Panc1 (cell line): ENCODE results near the gene MCF2L. TPM values are rescaled to one million over a fixed set of nuclear protein-coding genes. Genes with fewer than 3 reads are reported as not detected.
"Not testable (repeated sequence)": the region's sequence is repeated elsewhere in the genome, so short reads cannot be mapped to it uniquely, and the experiment has no call there.

Source experiments
- ATAC-seq: fragments of 200-7000 bp; cut with Tn5 transposase; 2 replicates; pipeline ENCODE4 v1.9.1; 2020; ENCODE audit warnings: mild to moderate bottlenecking, moderate library complexity
- BruUV-seq: library from RNA; stranded (reverse); fragments of 400-500 nt; replicated peaks from 2 replicates; lab custom pipeline; 2021; lab: Mats Ljungman, UMichigan
- CTCF ChIA-PET: fragments of 300-600 bp; sonication (Branson Sonifier 250); formaldehyde crosslinking; loops from one replicate; lab custom pipeline; 2022; ENCODE audit warnings: antibody characterized with exemption; lab: Charles Lee
- POLR2A ChIA-PET: fragments of 300-600 bp; sonication (Branson Sonifier 250); formaldehyde crosslinking; loops from one replicate; lab custom pipeline; 2022; ENCODE audit warnings: antibody characterized with exemption; lab: Charles Lee
- DNase-seq: peaks from one replicate; pipeline ENCODE4 v3.0.0-alpha.2; 2010; ENCODE audit warnings: low read depth, low spot score
- H3K27ac ChIP-seq: 2 replicates; pipeline ENCODE4 v1.5.1; 2011; ENCODE audit warnings: mild to moderate bottlenecking, low read length, inconsistent platforms
- H3K27me3 ChIP-seq: fragments of 200-500 bp; sonication (Bioruptor generic); 2 replicates; pipeline ENCODE4 v1.6.0; 2014; ENCODE audit warnings: low read length, inconsistent platforms; ENCODE audit not compliant: control insufficient read depth, insufficient read depth
- H3K36me3 ChIP-seq: fragments of 200-500 bp; sonication (Bioruptor generic); 2 replicates; pipeline ENCODE4 v1.5.1; 2014; ENCODE audit warnings: inconsistent platforms, mild to moderate bottlenecking, low read length, moderate library complexity; ENCODE audit not compliant: control insufficient read depth, insufficient read depth
- H3K4me1 ChIP-seq: 2 replicates; pipeline ENCODE4 v1.5.1; 2011; ENCODE audit warnings: inconsistent platforms, mild to moderate bottlenecking, low read length, moderate library complexity; ENCODE audit not compliant: control insufficient read depth, insufficient read depth
- H3K4me3 ChIP-seq, 2 experiments: 2 replicates each; pipeline ENCODE4 v1.5.1; 2011 to 2012; ENCODE audit warnings: low read depth in 2 of 2, low read length in 2 of 2, mild to moderate bottlenecking in 2 of 2, inconsistent platforms in 1 of 2, moderate library complexity in 1 of 2
- H3K9me3 ChIP-seq: fragments of 200-500 bp; sonication (Bioruptor generic); 2 replicates; pipeline ENCODE4 v1.5.1; 2014; ENCODE audit warnings: low read depth, mild to moderate bottlenecking, inconsistent platforms, low read length, moderate library complexity; ENCODE audit not compliant: control insufficient read depth, insufficient read depth
- CTCF ChIP-seq: fragments of 450-650 bp; IDR thresholded peaks from 2 replicates; pipeline ENCODE4 v1.5.1; 2017; ENCODE audit warnings: mild to moderate bottlenecking
- POLR2AphosphoS5 ChIP-seq: IDR thresholded peaks from 2 replicates; pipeline ENCODE4 v1.6.1; 2012; ENCODE audit warnings: mild to moderate bottlenecking, low read depth, low read length, moderate library complexity
- REST ChIP-seq, 2 experiments: IDR thresholded peaks; 2 replicates each; pipeline ENCODE4 v1.6.1; 2011 to 2012; ENCODE audit warnings: low read depth in 2 of 2, control low read depth in 1 of 2, low read length in 1 of 2, mild to moderate bottlenecking in 1 of 2, moderate library complexity in 1 of 2; ENCODE audit not compliant: insufficient read depth in 1 of 2
- SIN3A ChIP-seq: IDR thresholded peaks from 2 replicates; pipeline ENCODE4 v1.6.1; 2012; ENCODE audit warnings: low read depth, mild to moderate bottlenecking, low read length, moderate library complexity, borderline replicate concordance; ENCODE audit not compliant: insufficient read depth
- TCF7L2 ChIP-seq: IDR thresholded peaks from 2 replicates; pipeline ENCODE4 v1.6.1; 2011; ENCODE audit warnings: mild to moderate bottlenecking, low read depth, low read length, inconsistent platforms
- in situ Hi-C: cut with HindIII; loops from 2 replicates; pipeline ENCODE4 v1.10.0; 2016; ENCODE audit warnings: low sequenced_read_pairs, low pct_unique_long_range_greater_than_20kb
- intact Hi-C: fragments of 100-400 bp; cut with micrococcal nuclease; formaldehyde crosslinking; loops from one replicate; pipeline ENCODE4 v1.10.0; 2022; ENCODE audit not compliant: unreplicated experiment
- total RNA-seq: library from RNA; stranded (reverse); gene quantifications from one replicate; pipeline ENCODE4 v1.2.1, GENCODE V29; 2021; ENCODE audit not compliant: unreplicated experiment

MCF2L gene
- total RNA-seq, 1 experiment from 2014 or later = 0.57 TPM

GRCh38 chr13:113105032-113105920 is 136.3 kb downstream of the MCF2L start, which contains the start of gene F7 (continued):
- TF ChIP-seq TCF7L2 = no peak

- no TSS peak for BruUV-seq
- ChIA-PET POLR2A (no interaction called here), CTCF (no interaction called here)
- H3K4me1 ChIP-seq = peaks cover 8% of the 10 kb centered on the region
- no peak for ATAC-seq
- no peaks in the 10 kb centered on the region for H3K36me3 ChIP-seq
- no peak overlapping the region for H3K4me3 ChIP-seq
- in situ Hi-C loops = no loop called here
- no peak for DNase-seq
- intact Hi-C loops = no loop called here
- H3K27ac ChIP-seq = no peak overlapping the region
- H3K9me3 ChIP-seq = no peaks in the 10 kb centered on the region
- TF ChIP-seq POLR2AphosphoS5 = no peak
- TF ChIP-seq TCF7L2 = no peak
- no peak for TF ChIP-seq CTCF
- TF ChIP-seq SIN3A = no peak
- no peaks in the 10 kb centered on the region for H3K27me3 ChIP-seq
These were observed 137.0 kb downstream of the MCF2L start for GRCh38 chr13:113105921-113106452.

- H3K9me3 ChIP-seq = no peaks in the 10 kb centered on the region
- in situ Hi-C loops (no loop called here), intact Hi-C loops (no loop called here)
- H3K4me1 ChIP-seq = peaks cover 8% of the 10 kb centered on the region
- DNase-seq = no peak
- no TSS peak for BruUV-seq
- H3K4me3 ChIP-seq = no peak overlapping the region
- no peaks in the 10 kb centered on the region for H3K36me3 ChIP-seq
- ChIA-PET POLR2A (no interaction called here), CTCF (interaction anchor here (0.6 kb wide), 1 partner anchor 77 kb away, joined by 5 read pairs; no protein-coding TSS in a partner anchor)
- no peak for ATAC-seq
- TF ChIP-seq REST (IDR thresholded peaks at IDR 0.05; ENCODE audit: insufficient read depth in 1 of 2, low read depth in 2 of 2, low read length in 1 of 2) (no peak), POLR2AphosphoS5 (no peak), TCF7L2 (no peak), SIN3A (no peak)
- no peaks in the 10 kb centered on the region for H3K27me3 ChIP-seq
- H3K27ac ChIP-seq = no peak overlapping the region
These were observed 137.8 kb downstream of the MCF2L start for GRCh38 chr13:113106711-113107351.

GRCh38 chr13:113108521-113108920 is 139.5 kb downstream of the MCF2L start:
- DNase-seq, H3K27me3 ChIP-seq, H3K36me3 ChIP-seq, H3K9me3 ChIP-seq, POLR2A ChIA-PET, CTCF ChIA-PET, BruUV-seq, H3K27ac ChIP-seq, H3K4me3 ChIP-seq, in situ Hi-C loops, intact Hi-C loops, ATAC-seq, H3K4me1 ChIP-seq: not testable (repeated sequence)
